NCI-H748 (cell line): ENCODE data around the gene SECISBP2.

Experiments used
- DNase-seq: peaks from one replicate; lab custom pipeline; 2025; ENCODE audit not compliant: unreplicated experiment; lab: John Stamatoyannopoulos, UW

The SECISBP2 gene

GRCh38 chr9:89400403-89401116, 82.3 kb downstream of the SECISBP2 start:
- DNase-seq = no peak

GRCh38 chr9:89402695-89403427, 84.6 kb downstream of the SECISBP2 start:
- DNase-seq = no peak

GRCh38 chr9:89404074-89404473, 85.8 kb downstream of the SECISBP2 start:
- no peak for DNase-seq

GRCh38 chr9:89405826-89406225, 87.5 kb downstream of the SECISBP2 start:
- no peak for DNase-seq

- DNase-seq = no peak
Measured at GRCh38 chr9:89407070-89407469, 88.8 kb downstream of the SECISBP2 start.

- DNase-seq = no peak
Measured at GRCh38 chr9:89408628-89409101, 90.4 kb downstream of the SECISBP2 start.
